Vein endothelial cell (primary cell): ENCODE data around the gene CMTR2. TPM values are rescaled to one million over a fixed set of nuclear protein-coding genes. Genes with fewer than 3 reads are reported as not detected.

ENCODE experiments used
- total RNA-seq: library from RNA; depleted of rRNA; stranded (reverse); fragments of >200 nt; gene quantifications from 2 replicates; pipeline ENCODE4 v1.2.3, GENCODE V29; 2012

The CMTR2 gene, protein sequence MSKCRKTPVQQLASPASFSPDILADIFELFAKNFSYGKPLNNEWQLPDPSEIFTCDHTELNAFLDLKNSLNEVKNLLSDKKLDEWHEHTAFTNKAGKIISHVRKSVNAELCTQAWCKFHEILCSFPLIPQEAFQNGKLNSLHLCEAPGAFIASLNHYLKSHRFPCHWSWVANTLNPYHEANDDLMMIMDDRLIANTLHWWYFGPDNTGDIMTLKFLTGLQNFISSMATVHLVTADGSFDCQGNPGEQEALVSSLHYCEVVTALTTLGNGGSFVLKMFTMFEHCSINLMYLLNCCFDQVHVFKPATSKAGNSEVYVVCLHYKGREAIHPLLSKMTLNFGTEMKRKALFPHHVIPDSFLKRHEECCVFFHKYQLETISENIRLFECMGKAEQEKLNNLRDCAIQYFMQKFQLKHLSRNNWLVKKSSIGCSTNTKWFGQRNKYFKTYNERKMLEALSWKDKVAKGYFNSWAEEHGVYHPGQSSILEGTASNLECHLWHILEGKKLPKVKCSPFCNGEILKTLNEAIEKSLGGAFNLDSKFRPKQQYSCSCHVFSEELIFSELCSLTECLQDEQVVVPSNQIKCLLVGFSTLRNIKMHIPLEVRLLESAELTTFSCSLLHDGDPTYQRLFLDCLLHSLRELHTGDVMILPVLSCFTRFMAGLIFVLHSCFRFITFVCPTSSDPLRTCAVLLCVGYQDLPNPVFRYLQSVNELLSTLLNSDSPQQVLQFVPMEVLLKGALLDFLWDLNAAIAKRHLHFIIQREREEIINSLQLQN
- total RNA-seq: 30.7 and 41.4 TPM in 2 replicates

DNA sequence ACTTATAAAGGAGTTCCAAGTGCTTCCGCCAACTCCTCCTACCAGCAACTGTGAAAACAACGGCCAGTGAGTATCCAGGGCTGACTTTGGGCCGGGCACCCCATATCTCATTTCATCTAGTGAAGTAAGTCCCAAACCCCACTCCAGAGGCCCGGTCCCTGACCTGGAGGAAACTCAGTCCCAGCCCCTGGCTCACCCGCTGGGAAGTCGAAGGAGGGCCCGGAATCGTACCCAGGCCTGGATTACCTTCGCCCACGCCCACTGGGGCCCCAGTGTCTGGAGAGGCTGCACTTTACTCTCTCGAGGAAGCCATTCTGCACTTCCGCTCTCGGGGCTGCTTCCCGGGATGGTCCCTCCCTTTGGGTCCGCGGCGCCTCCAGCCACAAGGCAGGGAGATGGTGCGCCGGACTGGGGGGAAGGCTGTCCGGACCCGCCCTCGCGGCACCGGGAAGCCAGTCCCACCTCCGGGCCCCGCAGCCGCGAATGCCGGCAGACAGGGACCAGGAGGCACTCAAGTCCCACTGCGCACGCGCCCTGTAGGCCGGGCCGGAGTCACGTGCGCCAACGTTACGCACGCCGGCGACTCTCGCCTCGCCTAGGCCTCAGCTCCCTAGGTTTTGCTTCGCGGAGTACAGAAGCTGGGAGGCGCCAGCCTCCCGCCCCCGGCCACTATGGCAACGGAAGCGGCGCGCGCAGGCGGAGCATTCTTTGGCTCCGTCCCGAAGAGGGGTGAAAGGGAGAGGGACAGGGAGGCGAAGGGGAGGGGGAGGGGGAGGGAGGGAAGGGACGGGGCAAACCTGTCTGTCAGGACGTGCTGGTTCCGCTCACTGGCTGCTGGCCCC is at the start of gene CMTR2:
Gene CMTR2 (minus strand): TSS at position 513 of the 842 bp plus-strand sequence. CDS start 3,482 bp downstream, outside the sequence.

Other genes with a start within 250 kb of the CMTR2 start
- not detected in 2 replicates for gene HYDIN, start 58.7 kb downstream of the CMTR2 start, total RNA-seq
- gene CALB2, start 69.3 kb upstream of the CMTR2 start, total RNA-seq: not detected in 2 replicates
- gene TLE7, start 152.7 kb upstream of the CMTR2 start, total RNA-seq: not detected in 2 replicates
- 3.6 and 4.0 TPM in 2 replicates for gene ZNF23, start 172.8 kb upstream of the CMTR2 start, total RNA-seq
- 2.6 and 4.2 TPM in 2 replicates for gene ZNF19, start 199.9 kb upstream of the CMTR2 start, total RNA-seq
- gene CHST4, start 237.0 kb upstream of the CMTR2 start, total RNA-seq: not detected in 2 replicates